NCI-H146 treated with DMSO at 0.1 percent for 48 hours (cell line): ENCODE measurements around the gene GPR12.

Experiments
- DNase-seq: peaks from one replicate; lab custom pipeline; 2025; ENCODE audit not compliant: unreplicated experiment; lab: John Stamatoyannopoulos, UW

The GPR12 gene

GRCh38 chr13:26759907-26760831 lies at the start of gene GPR12:
GPR12 (minus strand) TSS chr13:26760786; CDS start chr13:26759827, 959 bp downstream.
- DNase-seq, result peak; percentile 20

- DNase-seq, result no peak
These were observed 49.5 kb upstream of the GPR12 start for GRCh38 chr13:26810095-26810494.

GRCh38 chr13:26806891-26807290 lies 46.3 kb upstream of the GPR12 start:
- DNase-seq, result no peak

- DNase-seq, result no peak
These were observed 27.4 kb upstream of the GPR12 start for GRCh38 chr13:26787961-26788360.

- DNase-seq, result no peak
These were observed 26.2 kb upstream of the GPR12 start for GRCh38 chr13:26786651-26787295.

GRCh38 chr13:26785838-26786630 lies 25.4 kb upstream of the GPR12 start:
- DNase-seq, result peak; percentile 87

GRCh38 chr13:26784704-26785639 lies 24.4 kb upstream of the GPR12 start:
- DNase-seq, result peak; percentile 70

GRCh38 chr13:26780411-26780810 lies 19.8 kb upstream of the GPR12 start:
- no peak for DNase-seq

- no peak for DNase-seq
These were observed 18.7 kb upstream of the GPR12 start for GRCh38 chr13:26779321-26779720.

- DNase-seq, result no peak
These were observed 11.9 kb upstream of the GPR12 start for GRCh38 chr13:26772531-26772930.

GRCh38 chr13:26771796-26772195 lies 11.2 kb upstream of the GPR12 start:
- DNase-seq, result no peak

GRCh38 chr13:26762745-26763345 lies 2.3 kb upstream of the GPR12 start:
- DNase-seq, result no peak

GRCh38 chr13:26760832-26761582 lies 421 bp upstream of the GPR12 start:
- peak; percentile 18 for DNase-seq

- DNase-seq, result no peak
These were observed 1.2 kb downstream of the GPR12 start for GRCh38 chr13:26759249-26759906.

GRCh38 chr13:26758496-26759157 lies 2.0 kb downstream of the GPR12 start:
- no peak for DNase-seq

GRCh38 chr13:26756961-26757360 lies 3.6 kb downstream of the GPR12 start:
- DNase-seq, result no peak

GRCh38 chr13:26752671-26753070 lies 7.9 kb downstream of the GPR12 start:
- DNase-seq, result no peak

- no peak for DNase-seq
These were observed 10.7 kb downstream of the GPR12 start for GRCh38 chr13:26749905-26750304.
